ENCODE measurements around the gene WNT2B. TPM values are rescaled to one million over a fixed set of nuclear protein-coding genes. Genes with fewer than 3 reads are reported as not detected.

Gene WNT2B
- total RNA-seq, 1 donor from 2014 or later = 18.5 TPM

- Histone ChIP-seq H3K4me1 (ENCODE audit: insufficient read depth, low read length) (no peaks in the 10 kb centered on the region), H3K27ac (ENCODE audit: low read depth, low read length) (no peak overlapping the region), H3K4me3 (ENCODE audit: insufficient read depth, low read depth, low read length) (no peak overlapping the region), H3K79me2 (ENCODE audit: insufficient read depth, low read length) (no peaks in the 10 kb centered on the region), H3K27me3 (ENCODE audit: insufficient read depth, low read length) (no peaks in the 10 kb centered on the region), H3K9ac (ENCODE audit: low read length) (no peak overlapping the region), H3K4me2 (ENCODE audit: low read length) (no peak overlapping the region), H3K36me3 (ENCODE audit: insufficient read depth, low read length) (no peaks in the 10 kb centered on the region), H4K20me1 (ENCODE audit: insufficient read depth, low read length) (no peaks in the 10 kb centered on the region), H3K9me3 (ENCODE audit: insufficient read depth, low read depth, low read length) (no peaks in the 10 kb centered on the region), H2AFZ (ENCODE audit: low read depth, low read length) (no peak overlapping the region)
- DNase-seq (ENCODE audit: low read depth) (no peak), FAIRE-seq (no peak)
- H3K4me3 Mint-ChIP-seq (ENCODE audit: unreplicated experiment) = no peak overlapping the region
- peaks cover 5% of the 10 kb centered on the region for H3K4me1 Mint-ChIP-seq (ENCODE audit: low read depth, unreplicated experiment)
- H3K27me3 Mint-ChIP-seq (ENCODE audit: low read depth, unreplicated experiment) = no peaks in the 10 kb centered on the region
- TF ChIP-seq CTCF (IDR thresholded peaks at IDR 0.05; ENCODE audit: insufficient read depth, low read depth, low read length) (no peak), EZH2 (IDR thresholded peaks at IDR 0.05; ENCODE audit: insufficient read depth, low read length) (no peak)
- H3K27ac Mint-ChIP-seq (ENCODE audit: unreplicated experiment) = peak overlapping the region; percentile 58
- H3K36me3 Mint-ChIP-seq (ENCODE audit: low read depth, unreplicated experiment) = peaks cover 2% of the 10 kb centered on the region
- H3K9me3 Mint-ChIP-seq (ENCODE audit: unreplicated experiment) = no peaks in the 10 kb centered on the region
These were observed 48.6 kb downstream of the WNT2B start for GRCh38 chr1:112557385-112557784.

GRCh38 chr1:112558634-112559033, 49.9 kb downstream of the WNT2B start:
- H3K4me1 Mint-ChIP-seq (ENCODE audit: low read depth, unreplicated experiment) = peaks cover 5% of the 10 kb centered on the region
- no peak for FAIRE-seq

More at GRCh38 chr1:112558634-112559033, 49.9 kb downstream of the WNT2B start:
- Mint-ChIP-seq H3K36me3 (ENCODE audit: low read depth, unreplicated experiment) (no peaks in the 10 kb centered on the region), H3K27me3 (ENCODE audit: low read depth, unreplicated experiment) (no peaks in the 10 kb centered on the region), H3K27ac (ENCODE audit: unreplicated experiment) (no peak overlapping the region), H3K9me3 (ENCODE audit: unreplicated experiment) (no peaks in the 10 kb centered on the region), H3K4me3 (ENCODE audit: unreplicated experiment) (no peak overlapping the region)
- H2AFZ ChIP-seq (ENCODE audit: low read depth, low read length) = no peak overlapping the region
- H3K9ac ChIP-seq (ENCODE audit: low read length) = no peak overlapping the region
- H3K79me2 ChIP-seq (ENCODE audit: insufficient read depth, low read length) = no peaks in the 10 kb centered on the region
- DNase-seq (ENCODE audit: low read depth) = no peak
- H3K4me2 ChIP-seq (ENCODE audit: low read length) = no peak overlapping the region
- no peaks in the 10 kb centered on the region for H3K9me3 ChIP-seq (ENCODE audit: insufficient read depth, low read depth, low read length)
- no peak overlapping the region for H3K27ac ChIP-seq (ENCODE audit: low read depth, low read length)
- H3K36me3 ChIP-seq (ENCODE audit: insufficient read depth, low read length) = no peaks in the 10 kb centered on the region
- TF ChIP-seq CTCF (IDR thresholded peaks at IDR 0.05; ENCODE audit: insufficient read depth, low read depth, low read length) (no peak), EZH2 (IDR thresholded peaks at IDR 0.05; ENCODE audit: insufficient read depth, low read length) (no peak)
- H3K4me3 ChIP-seq (ENCODE audit: insufficient read depth, low read depth, low read length) = no peak overlapping the region
- H3K27me3 ChIP-seq (ENCODE audit: insufficient read depth, low read length) = no peaks in the 10 kb centered on the region
- no peaks in the 10 kb centered on the region for H3K4me1 ChIP-seq (ENCODE audit: insufficient read depth, low read length)
- H4K20me1 ChIP-seq (ENCODE audit: insufficient read depth, low read length) = no peaks in the 10 kb centered on the region

Data from astrocyte (in vitro differentiated cells and primary cell).